ENCODE measurements around the gene DIS3L2.

DNA sequence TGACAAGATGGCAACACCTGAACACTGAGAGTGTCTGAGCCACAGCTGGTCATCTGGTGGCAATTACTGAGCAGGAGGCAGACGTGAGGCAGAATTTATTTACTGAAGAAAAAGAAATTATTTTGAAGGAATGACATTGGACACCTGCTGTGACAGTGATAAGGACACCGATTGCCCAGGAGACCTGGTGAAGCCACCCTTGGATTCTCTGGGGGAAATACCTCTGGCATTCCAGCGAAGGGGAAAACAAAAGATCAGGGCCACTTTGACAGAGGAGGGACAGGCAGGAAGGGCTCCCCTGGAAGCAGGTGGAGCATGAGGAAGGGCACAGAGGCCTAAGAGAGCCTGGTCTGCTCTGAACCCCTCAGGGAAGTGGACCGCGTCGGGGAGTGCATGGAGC is 331.7 kb downstream of the DIS3L2 start:
- TF ChIP-seq EZH2 (IDR thresholded peaks at IDR 0.05; ENCODE audit: insufficient read depth, poor library complexity, severe bottlenecking) (no peak), EZH2phosphoT487 (IDR thresholded peaks at IDR 0.05; ENCODE audit: insufficient read depth, low read depth) (no peak)
